Endothelial cell of umbilical vein (primary cell): Measurements from ENCODE around the gene LAMC2. TPM values are rescaled to one million over a fixed set of nuclear protein-coding genes. Genes with fewer than 3 reads are reported as not detected.

Source experiments
- BruUV-seq: library from RNA; stranded (reverse); fragments of 400-500 nt; replicated peaks from 2 replicates; lab custom pipeline; 2021; lab: Mats Ljungman, UMichigan
- CTCF ChIA-PET: fragments of 300-600, 350-600 bp; sonication (Branson Sonifier 250); formaldehyde crosslinking; loops from one replicate; lab custom pipeline; 2021; ENCODE audit warnings: antibody characterized with exemption, inconsistent platforms; lab: Charles Lee
- POLR2A ChIA-PET: fragments of 300-600, 350-600 bp; sonication (Branson Sonifier 250); formaldehyde crosslinking; loops from one replicate; lab custom pipeline; 2021; ENCODE audit warnings: antibody characterized with exemption, inconsistent platforms; lab: Charles Lee
- DNase-seq: peaks from one replicate; pipeline ENCODE4 v3.0.0-alpha.2; 2011; ENCODE audit warnings: low read depth, low spot score
- FAIRE-seq: peaks from 2 replicates; lab custom pipeline; 2011; peaks lifted over from hg19 to GRCh38; lab: Jason Lieb, UNC
- H2AFZ ChIP-seq: 2 replicates; pipeline ENCODE4 v1.6.0; 2012; ENCODE audit warnings: low read depth, low read length, control low read depth, inconsistent platforms
- H3K27ac ChIP-seq: 2 replicates; pipeline ENCODE4 v1.5.1; 2011; ENCODE audit warnings: low read depth, mild to moderate bottlenecking, control low read depth, low read length, moderate library complexity; ENCODE audit not compliant: insufficient read depth
- H3K27me3 ChIP-seq, 2 experiments: 2 replicates each; pipeline versions ENCODE4 v1.6.0 to v1.6.1; 2011; ENCODE audit warnings: low read length in 2 of 2, mixed read lengths in 1 of 2; ENCODE audit not compliant: control insufficient read depth in 2 of 2, insufficient read depth in 2 of 2
- H3K36me3 ChIP-seq, 2 experiments: 2 replicates in 1 of 2; 3 replicates in 1 of 2; pipeline ENCODE4 v1.5.1; 2011; ENCODE audit warnings: low read length in 2 of 2, mild to moderate bottlenecking in 1 of 2, moderate library complexity in 1 of 2; ENCODE audit not compliant: control insufficient read depth in 2 of 2, insufficient read depth in 2 of 2; ENCODE audit errors: extremely low read depth in 1 of 2
- H3K4me1 ChIP-seq: 3 replicates; pipeline ENCODE4 v1.5.1; 2011; ENCODE audit warnings: mild to moderate bottlenecking, low read length; ENCODE audit not compliant: control insufficient read depth, insufficient read depth; ENCODE audit errors: extremely low read depth
- H3K4me2 ChIP-seq: 2 replicates; pipeline ENCODE4 v1.6.1; 2011; ENCODE audit warnings: low read length, control low read depth, mixed read lengths; ENCODE audit not compliant: insufficient read depth
- H3K4me3 ChIP-seq, 3 experiments: fragments of 200-600 bp in 1 of 3; sonication (generic), shearing (Covaris generic) in 1 of 3; replicated peaks in 1 of 3; 2 replicates each; pipeline ENCODE4 v1.5.1; 2011 to 2016; ENCODE audit warnings: control low read depth in 3 of 3, low read length in 3 of 3, mild to moderate bottlenecking in 2 of 3, inconsistent platforms in 1 of 3, low read depth in 1 of 3, moderate library complexity in 1 of 3; ENCODE audit not compliant: insufficient read depth in 1 of 3
- H3K79me2 ChIP-seq: 2 replicates; pipeline ENCODE4 v1.6.0; 2012; ENCODE audit warnings: low read length, inconsistent platforms; ENCODE audit not compliant: control insufficient read depth, insufficient read depth
- H3K9ac ChIP-seq: replicated peaks from 2 replicates; pipeline ENCODE3; 2011; ENCODE audit warnings: low read length, control low read depth; ENCODE audit not compliant: insufficient read depth; ENCODE audit errors: extremely low read depth
- H3K9me1 ChIP-seq: replicated peaks from 3 replicates; pipeline ENCODE4 v1.6.0; 2011; ENCODE audit warnings: mild to moderate bottlenecking, low read length; ENCODE audit not compliant: control insufficient read depth, insufficient read depth; ENCODE audit errors: extremely low read depth
- H3K9me3 ChIP-seq: replicated peaks from 2 replicates; pipeline ENCODE4 v1.5.1; 2012; ENCODE audit warnings: low read length, inconsistent platforms; ENCODE audit not compliant: control insufficient read depth, insufficient read depth
- H4K20me1 ChIP-seq: replicated peaks from 2 replicates; pipeline ENCODE3; 2011; ENCODE audit warnings: mild to moderate bottlenecking, low read length; ENCODE audit not compliant: control insufficient read depth, insufficient read depth; ENCODE audit errors: extremely low read depth
- CTCF ChIP-seq, 2 donors: IDR thresholded peaks; 1 replicate in 1 of 2; 2 replicates in 1 of 2; pipeline ENCODE4 v1.5.1; 2011; ENCODE audit warnings: low read length in 2 of 2, mild to moderate bottlenecking in 2 of 2, moderate library complexity in 2 of 2, control low read depth in 1 of 2, inconsistent platforms in 1 of 2, low read depth in 1 of 2; ENCODE audit not compliant: insufficient read depth in 1 of 2; ENCODE audit errors: extremely low read depth in 1 of 2
- EZH2 ChIP-seq: IDR thresholded peaks from 2 replicates; pipeline ENCODE4 v1.6.1; 2012; ENCODE audit warnings: borderline replicate concordance, low read depth, mild to moderate bottlenecking, moderate library complexity, low read length, inconsistent platforms; ENCODE audit not compliant: severe bottlenecking
- FOS ChIP-seq: IDR thresholded peaks from 2 replicates; pipeline ENCODE4 v1.6.1; 2011; ENCODE audit warnings: mild to moderate bottlenecking, low read length, moderate library complexity, borderline replicate concordance; ENCODE audit not compliant: insufficient read depth
- GATA2 ChIP-seq: IDR thresholded peaks from 2 replicates; pipeline ENCODE4 v1.7.0; 2011; ENCODE audit warnings: low read depth, mild to moderate bottlenecking, moderate library complexity, mixed read lengths, low read length; ENCODE audit not compliant: insufficient read length, insufficient read depth
- JUN ChIP-seq: IDR thresholded peaks from 2 replicates; pipeline ENCODE4 v1.6.1; 2011; ENCODE audit warnings: borderline replicate concordance, low read depth; ENCODE audit not compliant: insufficient read length, insufficient read depth
- MYC ChIP-seq: IDR thresholded peaks from one replicate; pipeline ENCODE4 v1.6.1; 2011; ENCODE audit warnings: mild to moderate bottlenecking, low read depth, low read length
- POLR2A ChIP-seq: IDR thresholded peaks from 2 replicates; pipeline ENCODE4 v1.6.1; 2012; ENCODE audit warnings: low read depth, mild to moderate bottlenecking, control low read depth, low read length
- POLR2AphosphoS5 ChIP-seq: IDR thresholded peaks from 2 replicates; pipeline ENCODE4 v1.6.1; 2012; ENCODE audit warnings: low read depth, mild to moderate bottlenecking, control low read depth, low read length, moderate library complexity; ENCODE audit not compliant: insufficient read depth
- dilution Hi-C: fragments of 300-500 bp; cut with MboI; formaldehyde crosslinking; loops from one replicate; pipeline ENCODE4 v1.15.0; 2019; ENCODE audit warnings: low sequenced_read_pairs; ENCODE audit not compliant: extremely low pct_ligation_motif_present
- intact Hi-C: fragments of 100-400 bp; cut with micrococcal nuclease; formaldehyde crosslinking; loops from one replicate; pipeline ENCODE4 v1.10.0; 2022
- polyA plus RNA-seq, 4 experiments: library from polyadenylated mRNA; depleted of rRNA in 3 of 4; stranded (reverse) in 3 of 4; unstranded in 1 of 4; fragments of >200 nt; gene quantifications; 2 replicates each; pipeline versions ENCODE4 v1.2.1 to v1.2.3, GENCODE V29; 2011 to 2012; ENCODE audit warnings: missing spikeins in 1 of 4
- total RNA-seq: library from RNA; stranded (reverse); gene quantifications from 2 replicates; pipeline ENCODE4 v1.2.3, GENCODE V29; 2021
- TF ChIP-seq, protein P1 (sequence below): IDR thresholded peaks from 2 replicates; pipeline ENCODE4 v1.6.1; 2011; ENCODE audit not compliant: insufficient read depth, insufficient read length

LAMC2 gene
- total and polyA plus RNA-seq, 2 donors (not counting 3 experiments of a cell fraction or from before 2014, with no cell fraction given): 0.23 to 0.82 TPM

GRCh38 chr1:183222909-183223308, 36.8 kb downstream of the LAMC2 start:
- Histone ChIP-seq H3K4me3 (no peak overlapping the region), H3K4me2 (no peak overlapping the region), H3K9me1 (no peaks in the 10 kb centered on the region), H4K20me1 (no peaks in the 10 kb centered on the region), H3K4me1 (peaks cover 4% of the 10 kb centered on the region), H2AFZ (no peak overlapping the region), H3K9me3 (no peaks in the 10 kb centered on the region), H3K27me3 (no peaks in the 10 kb centered on the region), H3K27ac (no peak overlapping the region), H3K9ac (no peak overlapping the region), H3K79me2 (no peaks in the 10 kb centered on the region), H3K36me3 (no peaks in the 10 kb centered on the region)
- ChIA-PET POLR2A (no interaction called here), CTCF (interaction anchor here (6.3 kb wide), 1 partner anchor 12 kb away, joined by 37 read pairs; no protein-coding TSS in a partner anchor)
- peak; percentile 12 for FAIRE-seq
- dilution Hi-C loops (no loop called here), intact Hi-C loops (no loop called here)
- BruUV-seq: no TSS peak
- DNase-seq: no peak
- TF ChIP-seq POLR2A (no peak), POLR2AphosphoS5 (no peak), MYC (no peak), FOS (no peak), EZH2 (no peak), JUN (no peak), GATA2 (no peak)
- TF ChIP-seq, protein P1, sequence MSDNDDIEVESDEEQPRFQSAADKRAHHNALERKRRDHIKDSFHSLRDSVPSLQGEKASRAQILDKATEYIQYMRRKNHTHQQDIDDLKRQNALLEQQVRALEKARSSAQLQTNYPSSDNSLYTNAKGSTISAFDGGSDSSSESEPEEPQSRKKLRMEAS: no peak

GRCh38 chr1:183223467-183223866, 37.4 kb downstream of the LAMC2 start:
- dilution Hi-C loops: no loop called here

More at GRCh38 chr1:183223467-183223866, 37.4 kb downstream of the LAMC2 start:
- FAIRE-seq (no peak), DNase-seq (no peak)
- Histone ChIP-seq H3K36me3 (no peaks in the 10 kb centered on the region), H3K4me1 (peaks cover 4% of the 10 kb centered on the region), H3K9ac (no peak overlapping the region), H3K4me2 (no peak overlapping the region), H3K27ac (no peak overlapping the region), H3K9me3 (no peaks in the 10 kb centered on the region), H3K27me3 (no peaks in the 10 kb centered on the region), H2AFZ (no peak overlapping the region), H3K9me1 (no peaks in the 10 kb centered on the region), H3K79me2 (no peaks in the 10 kb centered on the region), H4K20me1 (no peaks in the 10 kb centered on the region), H3K4me3 (no peak overlapping the region)
- POLR2A ChIA-PET: no interaction called here
- CTCF ChIA-PET: interaction anchor here (0.9 to 6.3 kb wide), 2 partner anchors 11 to 59 kb away, joined by 3 to 37 read pairs; no protein-coding TSS in a partner anchor
- TF ChIP-seq POLR2AphosphoS5 (no peak), POLR2A (no peak), MYC (no peak), FOS (no peak), CTCF (IDR thresholded peaks at IDR 0.05; ENCODE audit: extremely low read depth in 1 of 2, insufficient read depth in 1 of 2, low read depth in 1 of 2, low read length in 2 of 2) (no peak), GATA2 (no peak), EZH2 (no peak), JUN (no peak)
- TF ChIP-seq, protein P1: no peak
- BruUV-seq: no TSS peak
- intact Hi-C loops: no loop called here
